Renal cortex interstitium (tissue), 11 donors: Measurements from ENCODE around the gene ASIC1. TPM values are rescaled to one million over a fixed set of nuclear protein-coding genes. Genes with fewer than 3 reads are reported as not detected.

Experiments
- DNase-seq, 11 donors: peaks; one replicate each; pipeline ENCODE4 v3.0.0-alpha.2; 2013; ENCODE audit warnings: low read depth in 9 of 11, low spot score in 4 of 11; ENCODE audit errors: extremely low read depth in 1 of 11
- polyA plus RNA-seq, 3 donors: library from polyadenylated mRNA; unstranded; fragments of 120-200 nt; gene quantifications; one replicate each; pipeline ENCODE4 v1.2.1, GENCODE V29; 2013; ENCODE audit not compliant: insufficient read length in 3 of 3

The ASIC1 gene
- polyA plus RNA-seq, 3 donors = 4.5 to 5.3 (median 5.1) TPM

- no peak for DNase-seq
Observed at GRCh38 chr12:50099302-50100008, 42.1 kb downstream of the ASIC1 start.

- no peak for DNase-seq
Observed at GRCh38 chr12:50100561-50100960, 43.2 kb downstream of the ASIC1 start.

GRCh38 chr12:50101663-50102062 is 44.3 kb downstream of the ASIC1 start:
- no peak for DNase-seq

DNA sequence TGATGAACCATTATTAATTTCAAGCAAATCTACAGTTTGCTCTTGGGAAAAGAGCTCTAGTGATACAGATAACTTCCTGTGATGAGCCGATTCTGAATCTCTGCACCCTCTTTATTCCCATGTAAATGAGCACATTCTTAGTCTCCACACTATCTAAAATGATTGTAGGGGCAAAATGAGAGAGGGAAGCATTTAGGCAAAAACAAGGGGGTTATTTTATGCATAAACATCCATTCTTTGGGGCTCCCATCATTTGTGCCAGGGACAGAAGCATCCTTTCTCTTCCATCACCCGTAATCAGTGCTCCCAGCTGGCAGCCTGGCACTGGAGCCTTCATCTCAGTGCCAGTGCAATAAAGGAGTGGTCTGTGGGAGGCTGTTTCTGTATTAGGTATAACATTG is 44.7 kb downstream of the ASIC1 start:
- no peak for DNase-seq

DNA sequence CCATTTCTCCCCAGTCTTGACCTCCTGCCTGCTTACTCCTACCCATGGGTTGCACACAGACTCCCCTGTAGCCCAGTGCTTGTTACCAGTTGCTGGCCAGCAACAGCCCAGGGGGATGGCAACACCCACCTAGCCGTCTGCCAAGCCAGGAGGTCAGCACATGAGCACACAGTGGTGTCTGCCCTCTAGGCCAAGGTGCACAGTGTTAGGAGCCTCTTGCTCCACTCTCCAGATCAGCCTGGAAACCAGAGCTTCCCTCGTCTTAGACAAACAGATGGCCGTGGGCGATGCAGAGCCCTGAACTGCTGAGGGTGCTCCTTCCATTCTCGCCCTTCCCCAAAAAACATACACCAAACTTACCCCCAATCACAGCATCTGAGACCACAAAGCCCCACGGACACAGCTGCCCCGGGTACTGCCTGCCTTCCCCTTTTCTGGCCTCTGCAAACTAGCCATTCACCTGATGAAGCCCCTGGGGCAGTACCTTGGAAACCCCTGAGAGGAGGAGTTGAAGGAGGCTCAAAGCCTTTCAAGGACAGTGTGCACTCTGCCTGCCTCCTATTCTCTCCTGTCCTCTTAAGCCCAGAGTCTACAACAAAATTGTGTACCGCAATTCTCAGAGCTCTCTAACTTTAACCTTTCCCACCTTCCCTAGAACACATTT is 45.4 kb downstream of the ASIC1 start:
- DNase-seq = no peak

- no peak for DNase-seq
Observed at GRCh38 chr12:50103351-50103750, 46.0 kb downstream of the ASIC1 start.

- peak in 2 of 11 donors; percentile 39 to 75 for DNase-seq
Observed at GRCh38 chr12:50103767-50104321, 46.4 kb downstream of the ASIC1 start, which contains the start of gene GPD1. TSS of gene GPD1 (plus strand) at chr12:50104008. CDS start at chr12:50104051, 43 bp downstream.

DNA sequence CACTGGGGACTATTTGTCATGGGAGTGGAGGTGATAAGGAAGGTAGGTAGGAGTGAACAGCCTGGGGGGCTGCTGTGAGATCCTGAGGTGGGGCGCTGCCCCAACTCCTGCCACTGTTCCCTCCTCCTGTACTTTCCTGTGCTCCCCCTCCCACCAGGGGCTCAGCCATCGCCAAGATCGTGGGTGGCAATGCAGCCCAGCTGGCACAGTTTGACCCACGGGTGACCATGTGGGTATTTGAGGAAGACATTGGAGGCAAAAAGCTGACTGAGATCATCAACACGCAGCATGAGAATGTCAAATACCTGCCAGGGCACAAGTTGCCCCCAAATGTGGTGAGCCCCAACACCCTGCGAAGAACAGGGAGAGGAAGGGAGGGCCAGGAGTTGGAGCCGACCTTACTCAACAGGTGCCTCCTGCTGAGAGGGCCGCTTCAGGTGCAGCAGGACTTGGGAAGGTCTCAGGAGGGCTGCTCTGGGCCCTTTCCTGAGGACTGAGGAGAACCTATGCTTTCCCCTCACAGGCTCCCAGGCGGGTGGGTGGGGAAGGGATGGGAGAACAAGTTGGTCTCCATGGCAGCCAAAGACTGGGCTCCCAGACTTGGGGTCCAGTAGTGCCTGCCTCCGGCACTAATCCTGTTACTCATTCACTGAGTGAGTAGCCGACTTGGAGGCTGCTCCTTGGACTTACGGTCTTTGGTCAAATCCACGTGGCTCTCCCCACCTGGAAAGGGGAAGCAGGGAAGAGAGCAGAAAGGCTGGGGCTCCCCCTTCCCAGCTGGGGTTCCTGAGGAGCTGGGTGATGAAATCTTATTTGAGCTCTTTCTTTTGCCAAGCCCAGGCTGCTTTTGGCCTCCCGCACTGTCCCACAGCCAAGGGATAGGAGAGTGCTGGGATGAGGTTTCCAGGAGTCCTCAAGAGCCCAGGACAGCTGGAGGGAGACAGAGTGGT is 47.3 kb downstream of the ASIC1 start:
- DNase-seq = peak in 1 of 11 donors; percentile 58

GRCh38 chr12:50105913-50106450 is 48.6 kb downstream of the ASIC1 start:
- DNase-seq = no peak

DNA sequence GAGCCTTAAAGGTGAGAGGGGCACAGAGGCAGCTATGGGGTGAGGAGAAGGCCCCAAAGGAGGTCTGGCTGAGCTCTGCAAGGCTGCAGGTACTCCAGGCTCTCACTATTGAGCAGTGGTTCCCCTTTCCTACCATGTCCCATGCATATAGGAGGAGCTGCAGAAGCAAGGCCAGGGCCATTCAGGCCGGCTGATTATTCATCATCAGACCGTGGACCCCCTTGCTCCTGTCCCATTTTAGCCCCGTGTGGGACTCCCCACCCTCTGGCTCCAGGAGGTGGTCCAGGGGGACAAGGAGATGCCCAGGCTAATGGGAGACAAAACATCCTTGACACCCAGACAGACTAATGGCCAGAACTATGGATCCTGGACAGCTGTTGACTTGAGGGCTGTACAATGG is 49.5 kb downstream of the ASIC1 start:
- no peak for DNase-seq

GRCh38 chr12:50107416-50108268 is 50.2 kb downstream of the ASIC1 start:
- DNase-seq = no peak

DNA sequence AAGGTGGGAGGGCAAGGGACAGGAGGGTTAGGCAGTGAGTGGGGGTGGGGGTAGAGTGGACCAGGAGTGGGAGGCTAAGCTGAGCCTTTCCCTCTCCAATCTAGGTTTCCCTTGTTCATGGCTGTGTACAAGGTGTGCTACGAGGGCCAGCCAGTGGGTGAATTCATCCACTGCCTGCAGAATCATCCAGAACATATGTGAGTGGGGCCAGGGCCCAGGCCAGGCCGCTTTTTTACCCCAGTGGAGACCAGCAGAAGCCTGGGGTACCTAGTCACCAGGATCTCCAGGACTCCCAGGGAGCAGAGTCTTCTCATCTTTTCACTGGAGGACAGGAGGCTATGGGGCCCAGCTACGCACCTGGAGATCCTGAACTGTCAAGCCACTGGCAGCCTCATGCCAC is 51.9 kb downstream of the ASIC1 start:
- no peak for DNase-seq

DNA sequence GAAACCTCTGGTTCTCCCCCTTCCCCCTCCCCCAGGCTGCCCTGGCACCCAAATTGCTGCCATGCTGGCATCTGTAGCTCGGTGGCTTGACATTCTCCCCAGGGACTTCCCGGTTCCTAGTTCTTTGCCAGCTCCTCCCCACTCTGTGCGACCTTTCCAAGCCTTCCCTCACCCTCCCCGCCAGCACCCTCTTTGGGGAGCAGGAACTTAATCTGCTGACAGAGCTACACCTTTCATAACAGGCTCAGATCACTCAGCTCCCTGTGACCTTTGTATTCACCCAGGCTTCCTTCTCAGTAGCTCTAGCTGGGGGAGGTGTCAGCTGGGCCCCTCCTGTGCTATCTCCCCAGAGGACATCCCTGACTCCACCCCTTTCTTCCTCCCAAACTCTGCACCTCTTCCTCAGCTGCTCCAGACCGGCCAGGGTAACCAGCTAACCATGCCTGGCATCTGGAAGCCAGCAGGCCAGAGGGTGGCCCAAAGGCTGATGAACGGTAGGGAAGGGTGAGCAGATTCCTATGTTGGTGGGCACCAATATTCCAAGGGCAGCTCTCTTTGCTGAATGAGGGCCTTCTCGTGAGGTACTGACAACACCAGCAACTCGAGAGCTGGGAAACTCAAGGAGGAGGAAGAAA is 52.8 kb downstream of the ASIC1 start:
- DNase-seq = no peak

DNA sequence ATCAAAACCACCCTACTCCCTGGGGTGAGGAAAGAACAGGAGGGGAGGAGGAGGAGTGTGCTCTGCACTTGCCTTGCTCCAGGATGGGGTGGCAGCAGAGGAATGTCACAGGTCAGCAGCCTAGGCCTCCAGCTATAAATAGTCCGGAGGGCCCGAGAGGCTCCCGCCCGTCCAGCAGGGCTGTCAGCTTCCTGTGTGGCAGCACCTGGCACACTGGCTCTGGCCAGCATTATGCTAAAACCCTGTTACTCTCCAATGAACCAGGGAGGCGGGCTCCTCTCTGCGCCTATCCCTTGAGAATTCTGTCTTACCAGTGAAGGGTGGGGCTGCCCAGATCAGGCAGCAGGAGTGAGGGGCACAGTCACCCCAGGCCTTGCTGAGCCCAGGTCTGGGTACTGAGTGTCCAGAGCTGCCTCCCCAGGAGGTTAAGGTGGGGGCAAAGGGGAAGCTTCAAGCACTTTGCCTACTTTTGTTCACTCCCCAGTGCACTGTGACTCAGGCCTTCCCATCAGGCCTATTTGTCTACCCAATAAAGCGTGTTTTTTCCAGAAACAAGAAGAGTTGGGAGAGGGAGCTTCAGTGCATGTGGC is 53.5 kb downstream of the ASIC1 start:
- peak in 8 of 11 donors; percentile 43 to 81 (median 70) for DNase-seq

DNA sequence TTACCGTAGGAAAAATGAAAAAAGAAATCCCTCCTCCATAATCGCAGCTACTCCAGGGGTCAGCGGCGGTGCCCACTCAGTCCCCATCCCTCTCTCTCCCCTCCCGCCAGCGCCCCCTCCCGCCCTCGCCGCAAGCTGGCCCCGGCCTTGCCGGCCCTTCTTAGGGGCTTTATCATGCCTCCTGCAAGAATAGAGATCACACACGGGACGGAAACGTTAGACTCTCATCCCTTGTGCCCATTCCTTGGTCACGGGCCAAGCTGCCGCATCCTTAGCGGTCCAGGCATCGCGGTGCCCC is 53.9 kb downstream of the ASIC1 start:
- no peak for DNase-seq

DNA sequence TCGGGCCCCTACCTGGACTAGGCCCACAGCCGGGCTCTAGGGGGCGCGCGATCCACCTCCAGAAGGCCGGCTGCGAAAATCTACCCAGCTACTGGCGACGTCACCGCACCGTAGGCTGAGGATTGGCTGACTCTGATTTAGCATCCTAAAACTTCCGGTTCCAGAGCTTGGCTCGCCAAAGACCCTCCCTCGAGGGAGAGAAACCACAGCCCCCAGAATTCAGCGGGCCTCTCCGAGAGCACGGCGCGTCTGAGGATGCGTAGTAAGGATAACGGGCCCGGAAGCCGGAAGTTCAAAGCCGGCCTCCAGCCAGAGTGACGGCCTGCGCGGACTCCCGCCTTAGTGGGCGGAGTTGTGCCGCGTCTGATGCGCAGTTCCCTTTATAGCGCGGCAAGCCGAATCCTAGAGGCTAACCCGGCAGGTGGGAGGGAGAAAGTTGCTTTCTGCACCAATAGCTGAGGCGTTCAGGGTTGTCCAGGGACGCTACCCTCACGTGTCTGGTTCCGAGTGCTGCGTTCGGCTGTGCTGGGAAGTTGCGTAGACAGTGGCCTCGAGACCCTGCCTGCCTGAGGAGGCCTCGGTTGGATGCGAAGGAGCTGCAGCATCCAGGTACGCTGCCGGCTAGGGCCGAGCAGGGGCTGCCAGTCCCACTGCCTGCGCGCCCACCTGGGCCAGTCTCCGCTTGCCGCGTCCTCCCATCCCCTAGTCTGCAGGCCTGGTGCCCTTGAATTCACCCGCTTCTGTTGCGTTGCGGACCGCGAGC is 54.5 kb downstream of the ASIC1 start, which contains the start of gene COX14:
Gene COX14 (plus strand): TSS at position 544 of the 763 bp plus-strand sequence. CDS start 7,808 bp downstream, outside the sequence.
- peak; percentile 96 to 99 (median 99) for DNase-seq
